ENCODE data around the gene NPAS3. TPM values are rescaled to one million over a fixed set of nuclear protein-coding genes. Genes with fewer than 3 reads are reported as not detected.

NPAS3 gene
- total RNA-seq, 4 donors from 2014 or later: 4.0 to 12.2 (median 5.6) TPM

DNA sequence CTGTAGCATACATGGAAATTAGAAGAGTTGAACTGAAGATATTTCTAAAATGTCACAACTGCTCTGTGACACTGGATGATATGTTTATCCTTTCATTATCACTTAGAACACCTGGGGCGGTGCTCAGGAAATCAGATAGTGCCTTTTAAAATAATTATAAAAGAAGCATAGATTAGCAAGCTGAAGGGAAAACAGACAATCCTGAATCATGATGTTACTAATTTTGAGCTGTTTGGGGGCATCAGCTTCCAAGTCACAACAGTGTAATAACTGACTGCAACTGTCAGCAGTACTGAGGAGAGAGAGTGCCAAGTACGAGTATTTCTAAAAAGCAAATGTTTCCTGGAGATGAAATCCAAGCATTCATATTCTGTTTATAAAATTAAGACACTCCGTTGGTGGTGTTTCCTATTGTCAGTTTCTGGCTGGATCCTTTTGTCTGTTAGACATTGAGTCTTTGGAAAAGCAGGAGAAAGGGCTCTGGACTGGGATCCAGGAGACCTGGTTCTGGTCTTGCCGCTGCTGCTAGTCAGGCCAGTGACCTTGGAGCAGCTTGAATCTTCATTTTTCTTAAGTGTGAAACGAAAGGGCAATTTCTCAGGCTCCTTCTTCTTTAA lies 632.1 kb downstream of the NPAS3 start:
- WGBS, 2 donors: 63 to 70% methylated on average over 5 of the region's 5 CpGs
- H3K9me3 ChIP-seq: no peaks in the 10 kb centered on the region
- intact Hi-C loops (cut with DNase I): no loop called here
- H3K27ac ChIP-seq: no peak overlapping the region
- H3K4me1 ChIP-seq: peaks cover 3 to 8% of the 10 kb centered on the region in 2 donors
- no peak overlapping the region for H3K4me3 ChIP-seq (replicated peaks in 1 of 3)
- no peaks in the 10 kb centered on the region for H3K27me3 ChIP-seq
- H3K36me3 ChIP-seq: no peaks in the 10 kb centered on the region
- no peak for DNase-seq
- TF ChIP-seq, protein P1, sequence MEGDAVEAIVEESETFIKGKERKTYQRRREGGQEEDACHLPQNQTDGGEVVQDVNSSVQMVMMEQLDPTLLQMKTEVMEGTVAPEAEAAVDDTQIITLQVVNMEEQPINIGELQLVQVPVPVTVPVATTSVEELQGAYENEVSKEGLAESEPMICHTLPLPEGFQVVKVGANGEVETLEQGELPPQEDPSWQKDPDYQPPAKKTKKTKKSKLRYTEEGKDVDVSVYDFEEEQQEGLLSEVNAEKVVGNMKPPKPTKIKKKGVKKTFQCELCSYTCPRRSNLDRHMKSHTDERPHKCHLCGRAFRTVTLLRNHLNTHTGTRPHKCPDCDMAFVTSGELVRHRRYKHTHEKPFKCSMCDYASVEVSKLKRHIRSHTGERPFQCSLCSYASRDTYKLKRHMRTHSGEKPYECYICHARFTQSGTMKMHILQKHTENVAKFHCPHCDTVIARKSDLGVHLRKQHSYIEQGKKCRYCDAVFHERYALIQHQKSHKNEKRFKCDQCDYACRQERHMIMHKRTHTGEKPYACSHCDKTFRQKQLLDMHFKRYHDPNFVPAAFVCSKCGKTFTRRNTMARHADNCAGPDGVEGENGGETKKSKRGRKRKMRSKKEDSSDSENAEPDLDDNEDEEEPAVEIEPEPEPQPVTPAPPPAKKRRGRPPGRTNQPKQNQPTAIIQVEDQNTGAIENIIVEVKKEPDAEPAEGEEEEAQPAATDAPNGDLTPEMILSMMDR (IDR thresholded peaks at IDR 0.05): no peak
- TF ChIP-seq POLR2A (IDR thresholded peaks at IDR 0.05): no peak

GRCh38 chr14:33573301-33573880 lies 634.7 kb downstream of the NPAS3 start:
- WGBS, 2 donors: 86 to 99% methylated on average over 3 of the region's 3 CpGs
- no peak overlapping the region for H3K4me3 ChIP-seq (replicated peaks in 1 of 3)
- no peaks in the 10 kb centered on the region for H3K36me3 ChIP-seq
- H3K27ac ChIP-seq: no peak overlapping the region
- no peak for DNase-seq
- peaks cover 5 to 8% of the 10 kb centered on the region in 2 donors for H3K4me1 ChIP-seq
- no peak for TF ChIP-seq POLR2A (IDR thresholded peaks at IDR 0.05)
- intact Hi-C loops (cut with DNase I): no loop called here
- no peaks in the 10 kb centered on the region for H3K27me3 ChIP-seq
- no peaks in the 10 kb centered on the region for H3K9me3 ChIP-seq

GRCh38 chr14:33576014-33576413 lies 637.3 kb downstream of the NPAS3 start:
- no peak for DNase-seq
- no peaks in the 10 kb centered on the region for H3K36me3 ChIP-seq
- no peaks in the 10 kb centered on the region for H3K9me3 ChIP-seq
- no peaks in the 10 kb centered on the region for H3K27me3 ChIP-seq
- TF ChIP-seq, protein P1 (IDR thresholded peaks at IDR 0.05): no peak
- no peak for TF ChIP-seq POLR2A (IDR thresholded peaks at IDR 0.05)
- 88% methylated on average over 7 of the region's 7 CpGs for WGBS, 2 donors
- no peak overlapping the region for H3K4me3 ChIP-seq (replicated peaks in 1 of 3)
- peaks cover 3 to 4% of the 10 kb centered on the region in 2 donors for H3K4me1 ChIP-seq
- H3K27ac ChIP-seq: no peak overlapping the region
- intact Hi-C loops (cut with DNase I): no loop called here

- no peak overlapping the region for H3K4me3 ChIP-seq (replicated peaks in 1 of 3)
Measured at GRCh38 chr14:33578461-33579216, 640.0 kb downstream of the NPAS3 start.

GRCh38 chr14:33580231-33580749 lies 641.6 kb downstream of the NPAS3 start:
- H3K4me1 ChIP-seq: peaks cover 0 to 2% of the 10 kb centered on the region in 2 donors
- H3K27ac ChIP-seq: no peak overlapping the region
- intact Hi-C loops (cut with DNase I): no loop called here
- no peak for DNase-seq
- no peaks in the 10 kb centered on the region for H3K36me3 ChIP-seq
- no peaks in the 10 kb centered on the region for H3K9me3 ChIP-seq
- H3K4me3 ChIP-seq (replicated peaks in 1 of 3): no peak overlapping the region
- 90 to 91% methylated on average over 9 of the region's 9 CpGs for WGBS, 2 donors
- no peaks in the 10 kb centered on the region for H3K27me3 ChIP-seq
- TF ChIP-seq POLR2A (IDR thresholded peaks at IDR 0.05): no peak
- TF ChIP-seq, protein P1 (IDR thresholded peaks at IDR 0.05): no peak

More at GRCh38 chr14:33578461-33579216, 640.0 kb downstream of the NPAS3 start:
- no peak for DNase-seq
- intact Hi-C loops (cut with DNase I): no loop called here
- Histone ChIP-seq H3K9me3 (no peaks in the 10 kb centered on the region), H3K36me3 (no peaks in the 10 kb centered on the region), H3K27me3 (no peaks in the 10 kb centered on the region), H3K27ac (no peak overlapping the region), H3K4me1 (peaks cover 0 to 2% of the 10 kb centered on the region in 2 donors)
- TF ChIP-seq, protein P1 (IDR thresholded peaks at IDR 0.05): no peak
- no peak for TF ChIP-seq POLR2A (IDR thresholded peaks at IDR 0.05)
- 90 to 97% methylated on average over 3 of the region's 3 CpGs for WGBS, 2 donors
